Right atrium auricular region (tissue), 2 donors: ENCODE data around the gene PPP1R12C. TPM values are rescaled to one million over a fixed set of nuclear protein-coding genes. Genes with fewer than 3 reads are reported as not detected.
A peak's percentile ranks its signal among the peaks of the same experiment; 100 is the strongest.
"Not testable (repeated sequence)": the region's sequence is repeated elsewhere in the genome, so short reads cannot be mapped to it uniquely, and the experiment has no call there.

Experiments used
- DNase-seq: peaks from one replicate; pipeline ENCODE4 v3.0.0-alpha.2; 2019; ENCODE audit warnings: low spot score
- H3K27ac ChIP-seq, 2 donors: fragments of 200-600 bp; sonication (generic); 1 replicate in 1 of 2; 2 replicates in 1 of 2; pipeline ENCODE4 v1.5.1; 2016 to 2019
- H3K27me3 ChIP-seq, 2 donors: fragments of 200-600 bp; sonication (generic); one replicate each; pipeline versions ENCODE4 v1.5.1 to v1.6.0; 2017 to 2019
- H3K36me3 ChIP-seq: fragments of 200-600 bp; sonication (generic); one replicate; pipeline ENCODE4 v1.5.1; 2016
- H3K4me1 ChIP-seq, 2 donors: fragments of 200-600 bp; sonication (generic); one replicate each; pipeline versions ENCODE4 v1.5.1 to v1.6.0; 2017 to 2019
- H3K4me3 ChIP-seq, 2 donors: fragments of 200-600 bp; sonication (generic); 1 replicate in 1 of 2; 2 replicates in 1 of 2; pipeline ENCODE4 v1.5.1; 2017 to 2019; ENCODE audit warnings: mild to moderate bottlenecking in 1 of 2, moderate library complexity in 1 of 2
- H3K9me3 ChIP-seq, 2 donors: fragments of 200-600 bp; sonication (generic); one replicate each; pipeline ENCODE4 v1.5.1; 2019
- CTCF ChIP-seq, 2 donors: fragments of 200-600 bp; sonication (generic); IDR thresholded peaks; one replicate each; pipeline ENCODE4 v1.5.1; 2019; ENCODE audit warnings: antibody characterized with exemption in 2 of 2
- total RNA-seq, 2 donors: library from RNA; depleted of rRNA; stranded (reverse); fragments of >200 nt; gene quantifications; one replicate each; pipeline ENCODE4 v1.1.0, GENCODE V29; 2016

The PPP1R12C gene
- total RNA-seq, 2 donors from 2014 or later: 98.9 to 205 TPM

- Histone ChIP-seq H3K36me3 (no peaks in the 10 kb centered on the region), H3K4me3 (no peak overlapping the region), H3K9me3 (peaks cover 0 to 4% of the 10 kb centered on the region in 2 donors), H3K4me1 (peaks cover 0 to 19% of the 10 kb centered on the region in 2 donors), H3K27ac (no peak overlapping the region), H3K27me3 (peaks cover 9 to 10% of the 10 kb centered on the region in 2 donors)
- no peak for DNase-seq
- no peak for TF ChIP-seq CTCF (IDR thresholded peaks at IDR 0.05)
Measured at GRCh38 chr19:55066107-55066709, 51.2 kb downstream of the PPP1R12C start.

GRCh38 chr19:55065516-55065915, 51.9 kb downstream of the PPP1R12C start:
- H3K27me3 ChIP-seq, H3K4me3 ChIP-seq, H3K27ac ChIP-seq, DNase-seq, H3K9me3 ChIP-seq, H3K36me3 ChIP-seq: not testable (repeated sequence)
- peaks cover 0 to 19% of the 10 kb centered on the region in 2 donors for H3K4me1 ChIP-seq

GRCh38 chr19:55063492-55063843, 54.0 kb downstream of the PPP1R12C start:
- no peak for DNase-seq
- Histone ChIP-seq H3K27ac (peak overlapping the region in 1 of 2 donors; percentile 67), H3K27me3 (no peaks in the 10 kb centered on the region), H3K36me3 (peaks cover 7% of the 10 kb centered on the region), H3K9me3 (no peaks in the 10 kb centered on the region), H3K4me3 (peak overlapping the region; percentile 65 to 91), H3K4me1 (peaks cover 0 to 11% of the 10 kb centered on the region in 2 donors)
- TF ChIP-seq CTCF (IDR thresholded peaks at IDR 0.05): no peak

- Histone ChIP-seq H3K4me3 (peak within 1 kb of the TSS; percentile 65 to 91), H3K36me3 (peaks cover 13% of the 10 kb centered on the region), H3K27me3 (no peaks in the 10 kb centered on the region), H3K4me1 (peaks cover 0 to 11% of the 10 kb centered on the region in 2 donors), H3K27ac (peak within 1 kb of the TSS; percentile 67 to 80), H3K9me3 (no peaks in the 10 kb centered on the region)
- DNase-seq: peak; percentile 96
- no peak for TF ChIP-seq CTCF (IDR thresholded peaks at IDR 0.05)
Measured at GRCh38 chr19:55062735-55063491, 54.5 kb downstream of the PPP1R12C start, which contains the start of gene RDH13. RDH13 (minus strand) TSS chr19:55063148; CDS start chr19:55063032, 116 bp downstream.

- H3K9me3 ChIP-seq, H3K27ac ChIP-seq, DNase-seq, H3K4me3 ChIP-seq, H3K27me3 ChIP-seq: not testable (repeated sequence)
- H3K4me1 ChIP-seq: peaks cover 0 to 11% of the 10 kb centered on the region in 2 donors
- H3K36me3 ChIP-seq: peaks cover 39% of the 10 kb centered on the region
Measured at GRCh38 chr19:55060287-55060686, 57.1 kb downstream of the PPP1R12C start.

- Histone ChIP-seq H3K36me3 (peaks cover 51% of the 10 kb centered on the region), H3K4me3 (no peak overlapping the region), H3K4me1 (peaks cover 0 to 11% of the 10 kb centered on the region in 2 donors), H3K27ac (no peak overlapping the region), H3K9me3 (no peaks in the 10 kb centered on the region), H3K27me3 (no peaks in the 10 kb centered on the region)
- DNase-seq: no peak
- no peak for TF ChIP-seq CTCF (IDR thresholded peaks at IDR 0.05)
Measured at GRCh38 chr19:55058781-55059610, 58.4 kb downstream of the PPP1R12C start.
